GM21423 (cell line): ENCODE measurements around the gene ARHGEF40.
"Not testable (repeated sequence)": the region's sequence is repeated elsewhere in the genome, so short reads cannot be mapped to it uniquely, and the experiment has no call there.

Experiments
- ATAC-seq: cut with Tn5 transposase; IDR thresholded peaks from one replicate; pipeline ENCODE4 v1.9.1; 2021; ENCODE audit warnings: mild to moderate bottlenecking, moderate library complexity; ENCODE audit not compliant: unreplicated experiment

The ARHGEF40 gene

DNA sequence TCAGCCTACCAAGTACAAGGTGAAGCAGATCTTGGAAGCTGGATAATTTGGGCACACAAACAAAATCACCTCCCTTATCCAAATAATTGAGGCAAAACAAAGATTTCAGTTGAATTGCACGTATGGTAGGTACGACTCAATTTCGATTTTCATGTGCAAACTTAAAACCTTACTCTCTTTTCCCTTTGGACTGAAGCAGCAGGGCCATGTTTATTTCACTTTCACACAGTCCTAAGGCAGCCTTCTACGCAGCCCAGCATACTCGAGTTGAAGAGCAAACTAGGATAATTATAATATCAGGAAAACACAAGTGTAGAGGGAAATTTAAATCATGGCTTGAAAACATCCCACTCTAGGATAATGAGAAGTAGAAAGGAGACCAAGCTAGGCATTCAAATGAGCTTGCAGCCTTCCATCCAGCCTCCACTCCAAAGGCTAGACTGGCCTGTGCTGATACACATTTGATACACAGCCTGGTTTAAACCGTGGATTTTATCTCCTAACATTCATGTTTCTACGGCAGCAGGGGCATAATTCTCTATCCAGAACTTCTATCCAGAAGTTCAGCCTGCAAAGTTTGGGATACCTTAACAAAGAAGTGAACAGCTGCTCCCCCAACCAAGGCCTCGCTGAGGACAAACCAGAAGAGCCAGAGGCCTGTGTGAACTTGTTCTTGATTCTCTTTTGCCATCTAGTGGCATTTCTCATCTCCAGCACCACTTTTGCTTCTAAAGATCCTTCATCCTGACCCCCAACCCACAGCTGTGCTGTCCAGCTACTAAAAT lies 30.3 kb upstream of the ARHGEF40 start:
- no peak for ATAC-seq

DNA sequence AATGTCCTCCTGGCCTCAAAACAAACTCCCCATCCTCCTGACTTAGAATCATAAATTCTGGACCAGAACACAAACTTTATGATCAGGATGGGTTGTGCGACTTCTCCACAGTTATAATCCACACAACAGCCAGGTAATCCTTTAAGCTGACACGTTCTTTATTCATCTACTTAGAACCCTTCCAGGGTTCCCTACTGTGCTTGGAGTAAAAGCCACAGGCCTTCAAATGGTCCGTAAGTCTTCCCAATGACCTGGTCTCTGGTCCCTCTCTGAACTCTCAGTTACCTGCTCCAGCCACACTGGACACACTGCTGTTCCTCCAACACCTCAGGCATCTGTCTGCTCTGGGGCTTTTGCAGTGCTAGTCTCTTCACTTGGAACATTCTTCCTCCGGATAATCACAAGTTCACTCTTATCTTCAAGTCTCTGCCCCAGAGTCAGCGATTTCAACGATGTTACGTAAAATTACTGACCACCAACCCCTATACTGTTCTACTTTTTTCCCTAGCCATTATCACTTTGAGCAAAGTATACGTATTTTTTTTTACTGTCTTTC lies 29.7 kb upstream of the ARHGEF40 start:
- no peak for ATAC-seq

DNA sequence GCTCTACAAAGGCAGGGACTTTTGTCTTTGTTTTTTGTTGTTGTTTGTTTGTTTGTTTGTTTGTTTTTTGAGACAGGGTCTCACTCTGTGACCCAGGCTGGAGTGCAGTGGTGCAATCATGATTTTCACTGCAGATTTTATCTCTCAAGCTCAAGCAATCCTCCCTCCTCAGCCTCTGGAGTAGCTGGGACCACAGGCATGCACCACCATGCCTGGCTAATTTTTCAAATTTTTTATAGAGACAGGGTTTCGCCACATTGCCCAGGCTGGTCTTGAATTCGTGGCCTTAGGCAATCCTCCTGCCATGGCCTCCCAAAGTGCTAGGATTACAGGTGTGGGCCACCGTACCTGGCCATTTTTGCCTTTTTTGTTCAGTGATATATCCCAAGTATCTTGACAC lies 29.2 kb upstream of the ARHGEF40 start:
- ATAC-seq = not testable (repeated sequence)

DNA sequence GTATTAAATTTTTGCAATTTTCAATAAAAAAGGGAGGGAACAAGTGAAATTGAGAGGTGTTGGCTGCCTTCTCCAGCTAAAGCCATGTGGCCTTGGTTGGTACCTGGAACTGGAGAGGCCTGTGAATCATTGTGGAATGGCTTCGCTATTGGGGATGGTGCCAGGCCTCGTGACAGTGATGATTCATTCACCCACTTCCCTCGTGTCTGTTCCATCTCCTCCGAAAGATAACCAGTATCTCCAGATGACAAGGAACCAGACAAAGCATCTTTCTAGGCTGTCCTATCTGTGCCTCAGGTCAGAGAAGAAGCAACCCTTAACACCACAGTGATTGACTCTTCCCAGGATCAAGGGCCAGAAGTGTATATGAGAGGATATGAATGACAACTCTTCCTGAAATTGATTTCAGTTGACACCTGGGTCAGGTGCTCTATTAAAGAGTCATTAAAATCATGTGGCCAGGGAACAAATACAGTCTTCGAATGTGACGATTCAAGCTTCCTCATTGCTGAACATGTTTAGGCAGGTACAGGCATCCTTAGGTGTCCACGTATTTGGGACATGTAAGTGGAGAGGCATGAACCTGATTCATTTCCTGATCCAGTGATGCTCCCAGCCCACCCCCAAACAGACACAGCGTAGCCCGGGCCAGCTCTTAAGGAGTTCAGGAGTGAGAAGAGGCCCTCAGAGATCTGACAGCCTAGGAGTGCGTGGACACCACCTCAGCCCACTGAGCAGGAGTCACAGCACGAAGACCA lies 28.2 kb upstream of the ARHGEF40 start, which contains the start of gene RNASE7:
RNASE7 (plus strand) TSS at position 687 of the 758 bp plus-strand sequence. CDS start 631 bp downstream, outside the sequence.
- ATAC-seq = no peak

DNA sequence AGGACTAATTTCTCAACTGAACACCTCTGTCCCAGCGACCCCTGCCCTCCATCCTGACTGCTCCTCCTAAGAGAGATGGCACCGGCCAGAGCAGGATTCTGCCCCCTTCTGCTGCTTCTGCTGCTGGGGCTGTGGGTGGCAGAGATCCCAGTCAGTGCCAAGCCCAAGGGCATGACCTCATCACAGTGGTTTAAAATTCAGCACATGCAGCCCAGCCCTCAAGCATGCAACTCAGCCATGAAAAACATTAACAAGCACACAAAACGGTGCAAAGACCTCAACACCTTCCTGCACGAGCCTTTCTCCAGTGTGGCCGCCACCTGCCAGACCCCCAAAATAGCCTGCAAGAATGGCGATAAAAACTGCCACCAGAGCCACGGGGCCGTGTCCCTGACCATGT lies 27.2 kb upstream of the ARHGEF40 start:
- no peak for ATAC-seq

DNA sequence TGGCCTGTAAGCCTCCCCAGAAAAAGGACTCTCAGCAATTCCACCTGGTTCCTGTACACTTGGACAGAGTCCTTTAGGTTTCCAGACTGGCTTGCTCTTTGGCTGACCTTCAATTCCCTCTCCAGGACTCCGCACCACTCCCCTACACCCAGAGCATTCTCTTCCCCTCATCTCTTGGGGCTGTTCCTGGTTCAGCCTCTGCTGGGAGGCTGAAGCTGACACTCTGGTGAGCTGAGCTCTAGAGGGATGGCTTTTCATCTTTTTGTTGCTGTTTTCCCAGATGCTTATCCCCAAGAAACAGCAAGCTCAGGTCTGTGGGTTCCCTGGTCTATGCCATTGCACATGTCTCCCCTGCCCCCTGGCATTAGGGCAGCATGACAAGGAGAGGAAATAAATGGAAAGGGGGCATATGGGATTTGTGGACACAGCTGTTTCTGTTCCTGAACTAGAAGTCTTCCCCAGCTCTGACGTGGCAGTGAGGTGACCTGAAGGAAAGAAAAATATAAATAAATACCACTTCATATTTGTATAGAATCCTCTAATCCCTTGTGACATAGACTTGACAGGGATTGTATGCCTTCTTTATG lies 26.6 kb upstream of the ARHGEF40 start:
- no peak for ATAC-seq

DNA sequence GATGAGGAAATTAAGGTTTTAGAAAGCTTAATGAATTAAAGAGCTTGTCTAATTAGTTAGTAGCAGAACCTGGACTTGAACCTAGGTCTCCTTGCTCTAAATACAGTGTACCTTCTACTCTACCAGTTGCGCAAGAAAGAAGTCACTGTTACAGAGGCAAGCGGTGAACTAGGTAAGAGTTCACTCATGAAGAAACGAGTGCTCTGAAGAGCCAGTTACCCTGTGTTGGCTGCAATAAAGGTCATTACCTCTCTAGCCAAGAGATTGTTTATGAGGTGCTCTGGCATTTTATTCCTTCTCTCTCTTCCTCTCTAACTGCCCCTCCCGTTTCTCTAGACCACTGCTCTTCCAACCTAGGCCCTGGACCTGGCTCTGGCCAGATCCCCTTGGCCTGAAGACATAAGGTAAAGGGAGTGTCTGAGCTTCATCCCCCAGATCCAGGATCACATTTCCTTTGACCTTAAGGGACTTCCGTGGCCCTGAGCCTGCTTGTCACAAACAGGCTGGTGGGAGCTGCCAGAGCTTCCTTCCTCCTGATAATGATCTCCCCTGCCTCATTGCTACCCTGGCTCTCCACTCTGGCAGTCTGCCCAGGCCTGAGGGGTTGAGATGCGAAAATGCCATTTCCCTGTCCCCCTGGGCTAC lies 26.0 kb upstream of the ARHGEF40 start:
- ATAC-seq = no peak

DNA sequence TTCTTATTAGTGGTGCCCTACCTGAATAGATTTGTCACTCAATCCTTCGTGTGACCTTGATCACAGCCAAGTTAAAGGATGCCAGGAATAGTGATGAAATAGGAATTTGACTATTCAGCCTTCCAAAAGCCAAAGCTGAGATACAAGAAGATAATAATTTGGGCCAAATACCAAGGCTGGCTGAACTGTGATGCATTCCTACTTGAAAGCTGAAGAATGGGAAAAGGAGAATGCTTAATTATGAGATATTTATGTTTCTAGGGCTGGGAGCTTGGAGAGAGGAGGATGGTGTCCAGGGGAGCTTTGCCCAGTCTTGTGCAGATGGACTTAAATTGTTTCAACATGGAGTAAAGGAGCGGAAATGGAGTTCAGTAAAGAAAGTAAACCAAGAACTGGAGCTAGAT lies 22.7 kb upstream of the ARHGEF40 start:
- ATAC-seq = no peak

DNA sequence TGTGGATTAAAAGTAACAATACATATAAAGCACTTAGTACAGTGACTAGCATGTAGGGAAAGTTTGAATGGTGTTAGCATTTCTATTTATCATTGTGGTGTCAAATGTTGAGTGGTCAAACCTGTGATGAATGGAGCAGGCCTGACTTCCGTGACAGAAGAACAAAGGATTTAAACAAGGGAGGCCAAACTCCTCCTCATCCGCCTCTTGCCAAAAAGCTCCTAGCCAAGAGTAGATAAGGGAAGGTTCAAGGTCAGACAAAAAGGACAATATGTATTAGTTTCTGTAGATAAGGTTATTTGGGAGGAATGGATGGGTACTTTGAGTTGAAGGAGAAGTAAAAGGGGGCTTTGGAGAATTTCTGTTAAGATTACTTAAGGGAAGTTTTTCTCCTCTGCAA lies 21.5 kb upstream of the ARHGEF40 start:
- ATAC-seq = no peak

DNA sequence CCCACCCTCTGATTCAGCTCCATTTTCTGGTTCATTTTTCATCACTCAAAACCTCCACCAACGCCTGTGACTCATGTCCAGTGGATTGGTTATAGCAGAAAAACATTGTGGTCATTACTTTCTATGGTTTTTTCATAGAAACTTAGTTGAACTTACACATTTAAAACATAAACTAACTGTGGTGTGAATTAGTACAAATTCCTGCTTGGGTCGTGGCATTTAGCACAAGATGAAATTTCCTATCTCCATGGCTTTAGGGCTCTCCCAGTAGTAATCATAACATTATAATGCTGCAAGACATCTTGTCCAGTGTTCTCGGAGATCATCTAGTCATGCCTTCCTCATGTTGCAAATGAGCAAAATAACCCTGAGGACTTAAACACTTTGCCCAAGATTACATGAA lies 20.8 kb upstream of the ARHGEF40 start:
- no peak for ATAC-seq

DNA sequence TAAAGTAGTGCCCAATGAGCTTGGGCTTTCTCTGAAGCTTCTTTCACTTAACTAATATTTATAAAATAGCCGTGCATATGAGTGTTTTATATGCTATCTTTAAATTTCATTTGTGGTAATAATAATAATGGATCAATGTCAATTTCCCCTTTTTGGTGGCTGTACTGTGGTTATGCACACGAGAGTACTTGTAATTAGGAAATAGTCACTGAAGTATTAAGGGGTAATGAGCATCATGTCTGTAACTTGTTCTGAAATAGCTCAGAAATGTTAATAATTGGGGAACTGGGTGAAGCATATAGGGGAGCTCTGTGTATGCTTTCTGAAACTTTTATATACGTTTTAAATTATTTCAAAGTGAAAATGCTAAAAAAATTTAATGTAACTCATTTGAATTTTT lies 19.5 kb upstream of the ARHGEF40 start:
- no peak for ATAC-seq

DNA sequence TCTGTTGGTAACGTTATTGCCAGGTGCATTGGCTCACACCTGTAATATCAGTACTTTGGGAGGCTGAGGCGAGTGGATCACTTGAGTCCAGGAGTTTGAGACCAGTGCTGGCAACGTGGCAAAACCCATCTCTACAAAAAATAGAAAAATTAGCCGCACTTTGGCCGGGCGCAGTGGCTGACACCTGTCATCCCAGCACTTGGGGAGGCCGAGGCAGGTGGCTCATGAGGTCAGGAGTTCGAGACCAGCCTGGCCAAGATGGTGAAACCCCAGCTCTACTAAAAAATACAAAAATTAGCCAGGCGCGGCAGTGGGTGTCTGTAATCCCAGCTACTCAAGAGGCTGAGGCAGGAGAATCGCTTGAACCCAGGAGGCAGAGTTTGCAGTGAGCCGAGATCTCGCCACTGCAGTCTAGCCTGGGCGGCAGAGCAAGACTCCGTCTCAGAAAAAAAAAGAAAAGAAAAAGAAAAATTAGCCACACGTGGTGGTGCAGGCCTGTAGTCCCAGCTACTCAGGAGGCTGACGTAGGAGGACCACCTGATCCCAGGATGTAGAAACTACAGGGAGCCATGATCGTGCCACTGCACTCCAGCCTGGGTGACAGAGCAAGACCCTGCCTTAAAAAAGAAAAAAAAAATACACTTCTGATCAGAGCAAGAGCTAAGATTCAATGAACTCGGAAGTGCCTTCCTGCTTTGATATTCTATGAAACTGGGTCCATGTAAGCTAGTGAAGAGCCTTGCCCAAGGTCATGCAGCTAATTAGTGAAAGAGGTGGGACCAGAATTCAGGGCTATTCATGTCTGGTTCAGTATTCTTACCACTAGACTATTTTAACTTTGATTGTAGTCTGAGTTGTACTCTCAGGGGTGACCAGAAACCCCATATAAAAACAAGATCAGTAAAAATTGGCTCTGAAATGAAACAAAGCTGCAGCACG lies 16.7 kb upstream of the ARHGEF40 start:
- no peak for ATAC-seq

DNA sequence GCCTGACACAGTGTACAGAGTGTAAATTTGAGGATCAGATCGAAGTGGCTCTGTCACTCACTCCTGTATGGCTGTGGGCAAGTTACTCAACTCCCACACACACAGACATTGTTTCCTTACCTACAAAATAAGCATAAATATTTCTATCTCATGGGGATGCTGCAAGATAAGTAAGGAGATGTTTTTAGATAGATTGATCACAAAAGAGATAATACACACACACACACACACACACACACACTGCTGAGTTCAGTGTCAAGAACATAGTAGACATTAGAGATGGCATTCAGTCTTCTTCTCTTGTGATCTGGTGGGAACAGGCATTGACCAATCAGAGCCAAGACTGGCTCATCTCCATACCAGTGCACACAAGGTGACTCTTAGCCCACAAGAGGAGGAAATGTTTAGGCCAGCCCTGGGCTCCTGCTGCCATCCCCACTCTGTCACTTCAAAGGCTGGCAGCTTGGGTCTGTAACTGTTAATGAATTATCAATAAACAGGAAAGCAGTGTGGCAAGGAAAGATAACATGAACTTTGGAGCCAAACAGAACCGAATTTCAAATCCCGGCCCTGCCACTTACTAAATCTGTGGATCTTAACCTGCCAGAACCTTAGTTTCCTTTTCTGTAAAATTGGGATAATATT lies 15.9 kb upstream of the ARHGEF40 start:
- ATAC-seq = no peak

DNA sequence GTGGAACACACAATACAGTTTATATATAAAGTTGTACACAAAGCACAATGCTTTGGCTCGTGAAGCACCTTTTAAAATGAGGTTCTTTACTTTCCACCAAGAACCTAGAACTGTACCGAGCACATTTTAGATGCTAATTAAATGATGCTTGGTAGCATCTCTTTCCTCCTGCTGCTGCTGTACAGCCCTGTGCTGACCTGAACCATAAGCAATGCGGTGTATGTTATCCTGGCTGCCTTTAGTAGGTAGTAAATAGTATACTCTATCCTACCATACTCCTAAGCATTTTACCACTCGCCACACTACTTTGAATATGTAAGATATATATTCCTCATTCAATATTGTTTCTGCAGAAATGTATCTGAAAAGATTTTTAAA lies 15.3 kb upstream of the ARHGEF40 start:
- ATAC-seq = no peak

DNA sequence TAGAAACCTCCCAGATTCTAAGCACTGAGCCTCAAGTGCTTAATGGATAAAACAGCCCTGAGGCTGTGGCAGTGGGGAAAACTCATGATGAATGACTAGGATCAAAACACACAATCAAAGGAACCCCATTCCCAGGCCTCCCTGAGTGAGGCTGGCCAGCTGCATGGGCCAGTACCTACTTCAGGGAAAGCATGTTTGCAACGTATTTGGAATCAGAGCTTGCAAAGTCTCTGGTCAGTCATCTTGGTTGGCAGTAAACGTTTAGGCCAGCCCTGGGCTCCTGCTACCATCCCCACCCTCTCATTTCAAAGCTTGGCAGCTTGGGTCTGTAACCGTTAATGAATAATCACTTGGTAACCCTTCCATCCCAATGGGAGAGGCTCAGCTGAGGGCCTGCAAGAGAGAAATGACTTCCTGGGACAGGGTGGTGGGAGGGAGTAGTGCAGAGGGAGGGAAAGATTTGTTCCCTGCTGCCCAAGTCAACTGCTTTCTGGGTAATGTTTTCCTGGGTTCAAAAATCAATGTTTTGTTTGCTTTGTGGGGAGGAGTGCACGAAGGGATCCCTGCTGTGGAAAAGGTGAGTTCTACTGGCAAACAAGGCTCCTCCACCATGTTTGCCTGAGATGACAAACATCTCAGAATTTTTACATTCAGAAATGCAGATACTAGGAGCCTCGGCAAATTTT lies 14.5 kb upstream of the ARHGEF40 start:
- no peak for ATAC-seq

DNA sequence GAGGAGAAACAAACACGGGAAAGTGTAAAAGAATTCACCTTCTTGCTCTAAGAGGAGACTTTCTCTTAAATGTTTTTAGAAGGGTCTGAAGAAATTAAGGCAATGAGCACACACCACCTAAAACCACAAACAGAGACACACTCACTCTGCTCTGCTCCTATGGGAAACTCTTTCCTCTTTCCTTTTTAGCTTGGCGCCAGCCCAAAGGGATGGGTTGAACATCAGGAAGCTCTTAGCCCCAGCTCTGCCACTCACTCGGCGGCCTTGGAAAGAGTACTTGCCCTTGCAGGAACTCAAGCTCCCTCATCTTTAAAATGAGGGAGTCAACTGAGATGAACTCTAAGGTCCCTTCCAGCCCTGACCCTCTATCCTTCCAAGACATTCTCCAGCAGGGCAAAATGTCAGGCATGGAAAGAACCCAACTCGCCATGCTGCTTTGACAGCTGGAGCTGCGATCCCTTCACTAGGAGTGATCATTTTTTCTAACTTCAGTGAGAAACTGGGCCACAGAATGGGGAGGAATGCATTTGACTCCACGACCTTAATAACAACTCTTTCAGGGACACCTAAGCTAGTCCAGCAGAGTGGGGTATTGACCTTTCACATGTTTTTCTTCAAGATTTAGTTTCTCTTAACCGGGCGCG lies 13.5 kb upstream of the ARHGEF40 start:
- ATAC-seq = no peak

DNA sequence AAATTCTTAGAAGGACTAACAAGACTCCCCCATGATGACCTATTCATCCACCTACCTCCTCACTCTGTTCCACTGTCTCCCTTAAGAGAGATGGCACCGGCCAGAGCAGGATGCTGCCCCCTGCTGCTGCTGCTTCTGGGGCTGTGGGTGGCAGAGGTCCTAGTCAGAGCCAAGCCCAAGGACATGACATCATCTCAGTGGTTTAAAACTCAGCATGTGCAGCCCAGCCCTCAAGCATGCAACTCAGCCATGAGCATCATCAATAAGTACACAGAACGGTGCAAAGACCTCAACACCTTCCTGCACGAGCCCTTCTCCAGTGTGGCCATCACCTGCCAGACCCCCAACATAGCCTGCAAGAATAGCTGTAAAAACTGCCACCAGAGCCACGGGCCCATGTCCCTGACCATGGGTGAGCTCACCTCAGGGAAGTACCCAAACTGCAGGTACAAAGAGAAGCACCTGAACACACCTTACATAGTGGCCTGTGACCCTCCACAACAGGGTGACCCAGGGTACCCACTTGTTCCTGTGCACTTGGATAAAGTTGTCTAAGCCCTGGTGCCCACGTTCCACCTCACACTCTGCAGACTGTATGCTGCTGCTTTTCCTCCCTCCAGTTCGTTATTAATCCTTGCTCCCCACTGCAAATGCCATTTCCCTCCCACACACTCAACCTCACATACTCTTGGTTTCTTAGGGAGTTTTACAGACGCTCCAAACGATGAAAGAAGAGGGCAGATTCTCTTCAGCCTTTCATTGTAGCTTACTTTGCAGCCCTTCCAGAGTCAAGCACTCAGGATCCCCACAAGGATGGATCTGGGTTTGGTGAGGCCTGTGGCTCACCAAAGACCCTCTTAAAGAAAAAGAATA lies 12.1 kb upstream of the ARHGEF40 start, which contains the start of gene RNASE8:
RNASE8 (plus strand) TSS at position 20 of the 873 bp plus-strand sequence; CDS start at position 91, 71 bp downstream.
- ATAC-seq = no peak
